HFFc6 (cell line): Measurements from ENCODE around the gene AKAP13. TPM values are rescaled to one million over a fixed set of nuclear protein-coding genes. Genes with fewer than 3 reads are reported as not detected.

ENCODE experiments used
- DNase-seq: peaks from one replicate; pipeline ENCODE4 v3.0.0-alpha.2; 2018
- H3K27ac Mint-ChIP-seq: 2 replicates; pipeline ENCODE4 v1.8.0; 2020; ENCODE audit warnings: mild to moderate bottlenecking, mixed read lengths
- H3K27me3 Mint-ChIP-seq: 2 replicates; pipeline ENCODE4 v1.8.0; 2021; ENCODE audit warnings: mild to moderate bottlenecking, moderate library complexity, mixed read lengths; ENCODE audit not compliant: insufficient read depth
- H3K36me3 Mint-ChIP-seq: 2 replicates; pipeline ENCODE4 v1.8.0; 2021; ENCODE audit warnings: low read depth, mixed read lengths
- H3K4me1 Mint-ChIP-seq: 2 replicates; pipeline ENCODE4 v1.8.0; 2020; ENCODE audit warnings: low read depth, mixed read lengths
- H3K4me3 Mint-ChIP-seq: 2 replicates; pipeline ENCODE4 v1.8.0; 2020; ENCODE audit warnings: mild to moderate bottlenecking, moderate library complexity, mixed read lengths
- H3K9me3 Mint-ChIP-seq: 2 replicates; pipeline ENCODE4 v1.8.0; 2020; ENCODE audit warnings: mild to moderate bottlenecking, mixed read lengths
- CTCF ChIP-seq: fragments of 200-600 bp; sonication (generic); IDR thresholded peaks from 2 replicates; pipeline ENCODE4 v1.5.0; 2021; ENCODE audit warnings: antibody characterized with exemption, mild to moderate bottlenecking
- total RNA-seq, 6 experiments: library from RNA; stranded (reverse); fragmentation: NEBNext Ultra II Directional; extraction: Animal tissue kit (Norgen Biotek cat#: 25700); gene quantifications; 2 replicates in 1 of 6; 3 replicates in 5 of 6; pipeline ENCODE4 v1.2.3, GENCODE V29; 2021

The AKAP13 gene
- total RNA-seq, 6 experiments from 2014 or later = 29.0 to 51.3 (median 35.6) TPM

GRCh38 chr15:85458764-85459163, 78.4 kb downstream of the AKAP13 start:
- Mint-ChIP-seq H3K27me3 (peaks cover 2% of the 10 kb centered on the region; the same call in 1 of the 2 replicates), H3K4me1 (peaks cover 34% of the 10 kb centered on the region), H3K27ac (no peak overlapping the region), H3K36me3 (peaks cover 10% of the 10 kb centered on the region), H3K4me3 (no peak overlapping the region), H3K9me3 (no peaks in the 10 kb centered on the region)
- TF ChIP-seq CTCF = no peak
- no peak for DNase-seq

GRCh38 chr15:85462029-85462428, 81.6 kb downstream of the AKAP13 start:
- H3K27me3 Mint-ChIP-seq = peaks cover 2% of the 10 kb centered on the region; the same call in 1 of the 2 replicates
- H3K4me1 Mint-ChIP-seq = peaks cover 27% of the 10 kb centered on the region
- no peak for DNase-seq
- H3K4me3 Mint-ChIP-seq = no peak overlapping the region
- peaks cover 10% of the 10 kb centered on the region for H3K36me3 Mint-ChIP-seq
- no peaks in the 10 kb centered on the region for H3K9me3 Mint-ChIP-seq
- H3K27ac Mint-ChIP-seq = no peak overlapping the region
- TF ChIP-seq CTCF = no peak

GRCh38 chr15:85463276-85463892, 83.0 kb downstream of the AKAP13 start:
- H3K4me3 Mint-ChIP-seq = no peak overlapping the region
- TF ChIP-seq CTCF = no peak
- H3K36me3 Mint-ChIP-seq = peaks cover 10% of the 10 kb centered on the region
- DNase-seq = no peak
- no peaks in the 10 kb centered on the region for H3K9me3 Mint-ChIP-seq
- H3K27ac Mint-ChIP-seq = no peak overlapping the region
- H3K27me3 Mint-ChIP-seq = peaks cover 2% of the 10 kb centered on the region
- peaks cover 23% of the 10 kb centered on the region for H3K4me1 Mint-ChIP-seq

GRCh38 chr15:85463976-85464375, 83.6 kb downstream of the AKAP13 start:
- TF ChIP-seq CTCF = no peak
- Mint-ChIP-seq H3K4me1 (peaks cover 17% of the 10 kb centered on the region), H3K9me3 (no peaks in the 10 kb centered on the region), H3K27me3 (peaks cover 2% of the 10 kb centered on the region), H3K4me3 (no peak overlapping the region), H3K27ac (no peak overlapping the region), H3K36me3 (peaks cover 10% of the 10 kb centered on the region)
- DNase-seq = no peak

GRCh38 chr15:85464471-85464870, 84.1 kb downstream of the AKAP13 start:
- no peak for DNase-seq
- Mint-ChIP-seq H3K9me3 (no peaks in the 10 kb centered on the region), H3K36me3 (peaks cover 10% of the 10 kb centered on the region), H3K27me3 (peaks cover 2% of the 10 kb centered on the region), H3K27ac (no peak overlapping the region), H3K4me3 (no peak overlapping the region), H3K4me1 (peaks cover 16% of the 10 kb centered on the region)
- no peak for TF ChIP-seq CTCF
